Stimulated activated CD4-positive, alpha-beta T cell treated with anti-CD3 and anti-CD28 coated beads, Interleukin-12 subunit alpha, Interleukin-12 subunit beta, amount 100 ng/mL, for 4 hours (primary cell): ENCODE results near the gene ZNF69.
A peak's percentile ranks its signal among the peaks of the same experiment; 100 is the strongest.
"Not testable (repeated sequence)": the region's sequence is repeated elsewhere in the genome, so short reads cannot be mapped to it uniquely, and the experiment has no call there.

Experiments
- DNase-seq: peaks from one replicate; pipeline ENCODE4 v3.0.0-alpha.2; 2020

The ZNF69 gene

GRCh38 chr19:11902228-11902627 lies 14.6 kb downstream of the ZNF69 start:
- no peak for DNase-seq

GRCh38 chr19:11905928-11906327 lies 18.3 kb downstream of the ZNF69 start:
- no peak for DNase-seq

DNA sequence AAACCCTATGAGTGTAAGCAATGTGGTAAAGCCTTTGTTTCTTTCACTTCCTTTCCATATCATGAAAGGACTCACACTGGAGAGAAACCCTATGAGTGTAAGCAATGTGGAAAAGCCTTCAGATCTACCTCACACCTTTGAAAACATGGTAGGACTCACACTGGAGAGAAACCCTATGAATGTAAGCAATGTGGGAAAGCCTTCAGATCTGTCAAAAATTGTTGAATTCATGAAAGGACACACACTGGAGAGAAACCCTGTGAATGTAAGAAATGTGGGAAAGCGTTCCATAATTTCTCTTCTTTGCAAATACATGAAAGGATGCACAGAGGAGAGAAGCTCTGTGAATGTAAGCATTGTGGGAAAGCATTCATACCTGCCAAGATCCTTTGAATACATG lies 24.4 kb downstream of the ZNF69 start:
- DNase-seq, result not testable (repeated sequence)

DNA sequence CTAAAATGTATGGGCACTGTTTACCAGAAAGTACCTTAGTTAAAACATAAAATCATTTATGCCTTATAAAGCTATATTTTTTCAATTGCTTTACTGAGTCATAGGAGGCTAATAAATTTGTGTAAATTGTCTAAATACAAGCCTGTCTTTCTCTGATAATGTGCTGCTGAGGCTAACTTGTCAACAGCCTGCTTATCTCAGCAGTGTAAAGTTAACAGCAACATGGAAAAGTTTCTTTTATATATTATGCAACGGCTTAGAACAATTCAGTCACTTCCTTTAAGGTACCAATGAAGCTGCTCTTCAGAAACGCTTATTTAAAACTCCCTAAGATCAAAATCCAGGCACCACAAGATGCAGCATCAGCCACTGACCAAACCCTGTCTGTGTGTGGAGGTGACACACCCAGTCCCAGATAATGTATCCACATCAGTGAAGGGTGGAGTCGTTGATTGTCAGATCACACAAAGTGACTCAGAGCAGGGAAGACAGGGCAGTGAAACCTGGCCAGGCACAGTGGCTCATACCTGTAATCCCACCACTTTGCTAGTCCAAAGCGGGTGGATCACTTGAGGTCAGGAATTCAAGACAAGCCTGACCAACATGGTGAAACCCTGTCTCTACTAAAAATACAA lies 27.0 kb downstream of the ZNF69 start:
- DNase-seq, result not testable (repeated sequence)

DNA sequence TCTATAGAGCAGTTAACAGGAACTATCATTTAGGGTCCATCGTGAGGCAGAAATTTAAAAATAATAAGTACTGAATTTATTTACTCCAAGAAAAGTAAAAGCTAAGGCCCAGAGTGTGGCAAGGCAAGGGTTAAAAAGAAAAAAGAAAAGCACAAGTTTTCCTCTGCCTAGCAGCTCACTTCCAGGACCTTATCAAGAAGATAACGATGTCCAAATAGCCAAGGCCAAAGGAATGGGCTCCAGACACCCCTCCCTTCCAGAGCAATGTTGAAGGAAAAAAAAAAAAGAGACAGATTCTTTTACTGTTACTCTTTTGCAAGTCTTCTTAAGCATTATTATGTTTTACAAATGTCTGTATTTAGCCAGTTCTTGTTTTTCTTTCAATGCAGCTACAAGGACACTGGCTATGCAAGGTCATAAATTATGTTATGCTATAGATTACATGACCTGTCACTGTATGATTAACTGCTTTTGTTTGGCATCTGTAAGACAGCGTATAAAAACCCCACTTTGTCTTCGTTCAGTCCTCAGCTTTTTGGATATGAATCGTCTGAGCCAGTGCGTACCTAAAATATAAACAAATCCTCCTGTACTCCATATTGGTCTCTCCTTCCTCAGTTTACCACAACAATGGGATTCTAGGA lies 34.4 kb downstream of the ZNF69 start:
- no peak for DNase-seq

DNA sequence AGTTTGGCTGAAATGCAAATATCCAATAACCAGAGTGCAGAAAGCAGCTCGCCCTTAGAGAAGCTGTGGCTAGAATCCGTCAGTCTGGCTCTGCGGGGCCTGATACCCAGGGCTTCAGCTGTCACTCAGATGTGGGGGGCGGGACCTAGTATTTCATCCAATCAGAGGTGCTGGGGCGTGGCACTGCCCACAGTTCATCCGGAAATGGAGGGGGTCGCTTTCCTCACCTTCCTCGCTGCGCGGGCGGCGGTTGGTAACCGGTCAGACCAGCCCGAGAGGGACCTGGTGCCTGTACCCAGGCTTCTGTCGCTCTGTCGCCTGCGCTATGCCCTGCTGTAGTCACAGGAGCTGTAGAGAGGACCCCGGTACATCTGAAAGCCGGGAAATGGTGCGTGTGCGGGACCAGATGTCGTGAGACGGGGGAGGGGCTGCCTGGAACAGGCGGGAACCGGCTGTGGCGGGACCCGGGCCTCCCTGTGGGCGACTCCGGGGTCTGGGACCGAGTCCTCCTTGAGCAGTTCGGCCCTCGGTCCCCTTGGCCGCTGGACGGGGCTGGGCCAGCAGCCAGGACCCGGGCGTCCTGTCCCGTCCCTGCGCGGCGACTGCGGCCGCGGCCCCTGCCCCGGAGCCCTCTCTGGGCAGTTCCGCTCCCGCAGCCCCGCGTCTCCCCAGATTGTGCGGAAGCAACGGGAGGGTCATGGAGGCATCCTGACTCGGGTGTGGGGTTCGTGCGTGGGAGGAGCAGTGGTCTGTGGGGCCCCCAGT lies 37.5 kb downstream of the ZNF69 start, which contains the start of gene ZNF700:
Gene ZNF700, plus strand, starts transcription at position 222 of the 765 bp plus-strand sequence. Its CDS starts 104 bp downstream, at position 326.
- peak; percentile 88 for DNase-seq

DNA sequence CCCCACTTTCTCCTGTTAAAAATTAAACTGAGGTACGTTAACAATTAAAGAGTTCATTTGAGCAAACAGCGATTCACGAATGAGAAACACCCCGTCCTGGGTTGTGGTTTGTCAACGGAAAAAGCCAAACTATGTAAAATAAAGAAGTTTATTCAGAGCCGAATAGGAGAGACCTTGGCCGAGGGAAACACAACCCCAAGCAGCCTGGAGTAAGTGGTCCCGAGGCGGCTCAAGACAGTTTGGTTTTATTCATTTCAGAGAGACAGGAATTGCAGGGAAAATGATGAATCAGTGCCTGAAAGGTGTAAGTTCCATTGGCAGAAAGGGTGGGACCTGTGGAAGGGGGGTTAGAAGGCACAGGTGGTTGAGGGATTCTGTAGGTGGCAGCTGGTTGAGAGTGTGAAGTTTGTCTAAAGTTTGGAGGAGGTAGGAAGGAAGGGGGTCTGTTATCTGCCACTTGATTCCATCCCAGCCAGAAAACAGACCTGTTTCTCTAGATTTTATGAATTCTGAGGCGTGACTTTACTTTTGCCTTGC lies 38.1 kb downstream of the ZNF69 start:
- DNase-seq, result not testable (repeated sequence)

DNA sequence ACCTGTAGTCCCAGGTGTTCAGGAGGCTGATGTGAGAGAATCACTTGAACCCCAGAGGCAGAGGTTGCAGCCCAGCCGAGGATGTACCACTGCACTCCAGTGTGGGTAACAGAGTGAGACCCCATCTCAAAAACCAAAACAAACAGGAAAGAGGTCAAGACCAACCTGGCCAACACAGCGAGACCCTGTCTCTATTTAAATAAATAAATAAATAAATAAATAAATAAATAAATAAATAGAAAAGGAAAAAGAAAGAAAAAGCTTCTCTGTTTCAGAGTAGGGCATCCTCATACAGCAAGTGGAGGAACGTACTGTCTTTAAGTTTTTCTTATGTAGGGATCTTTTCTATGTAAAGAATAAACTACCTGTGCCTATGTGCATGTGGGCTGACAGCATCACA lies 39.6 kb downstream of the ZNF69 start:
- no peak for DNase-seq

- no peak for DNase-seq
These were observed 43.5 kb downstream of the ZNF69 start for GRCh38 chr19:11931051-11931450.

GRCh38 chr19:11931513-11931912 lies 43.9 kb downstream of the ZNF69 start:
- DNase-seq, result no peak

DNA sequence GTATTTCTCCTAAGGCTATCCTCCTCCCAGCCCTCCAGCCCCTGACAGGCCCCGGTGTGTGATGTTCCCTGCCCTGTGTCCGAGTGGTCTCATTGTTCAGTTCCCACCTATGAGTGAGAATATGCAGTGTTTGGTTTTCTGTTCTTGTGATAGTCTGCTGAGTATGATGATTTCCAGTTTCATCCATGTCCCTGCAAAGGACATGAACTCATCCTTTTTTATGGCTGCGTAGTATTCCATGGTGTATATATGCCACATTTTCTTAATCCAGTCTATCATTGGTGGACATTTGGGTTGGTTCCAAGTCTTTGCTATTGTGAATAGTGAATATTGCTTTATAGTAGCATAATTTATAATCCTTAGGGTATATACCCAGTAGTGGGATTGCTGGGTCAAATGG lies 48.2 kb downstream of the ZNF69 start:
- not testable (repeated sequence) for DNase-seq

- DNase-seq, result not testable (repeated sequence)
These were observed 50.8 kb downstream of the ZNF69 start for GRCh38 chr19:11938383-11938782.

DNA sequence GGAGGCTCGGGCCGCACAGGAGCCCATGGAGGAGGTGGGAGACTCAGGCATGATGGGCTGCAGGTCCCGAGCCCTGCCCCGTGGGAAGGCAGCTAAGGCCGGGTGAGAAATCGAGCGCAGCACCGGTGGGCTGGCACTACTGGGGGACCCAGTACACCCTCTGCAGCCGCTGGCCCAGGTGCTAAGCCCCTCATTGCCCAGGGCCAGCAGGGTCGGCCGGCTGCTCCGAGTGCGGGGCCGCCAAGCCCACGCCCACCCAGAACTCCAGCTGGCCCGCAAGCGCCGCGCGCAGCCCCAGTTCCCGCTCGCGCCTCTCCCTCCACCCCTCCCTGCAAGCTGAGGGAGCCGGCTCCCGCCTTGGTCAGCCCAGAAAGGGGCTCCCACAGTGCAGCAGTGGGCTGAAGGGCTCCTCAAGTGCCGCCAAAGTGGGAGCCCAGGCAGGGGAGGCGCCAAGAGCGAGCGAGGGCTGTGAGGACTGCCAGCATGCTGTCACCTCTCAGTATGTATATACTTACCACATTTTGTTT lies 53.8 kb downstream of the ZNF69 start:
- DNase-seq, result not testable (repeated sequence)

- no peak for DNase-seq
These were observed 54.6 kb downstream of the ZNF69 start for GRCh38 chr19:11942008-11942842.

DNA sequence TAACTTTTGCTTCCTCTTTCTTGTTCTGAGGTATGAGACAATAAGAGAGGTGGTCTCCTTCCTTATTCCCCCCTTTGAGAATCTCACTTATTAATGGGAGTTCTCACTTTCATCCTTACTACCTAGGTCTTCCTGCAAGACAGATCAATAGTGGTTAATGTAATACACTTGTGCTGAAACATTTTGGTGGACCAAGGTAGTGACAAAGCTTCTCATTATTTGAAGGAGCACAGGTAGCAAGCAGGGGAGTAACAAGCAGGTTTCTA lies 55.2 kb downstream of the ZNF69 start:
- DNase-seq, result no peak

- no peak for DNase-seq
These were observed 57.1 kb downstream of the ZNF69 start for GRCh38 chr19:11944656-11945055.

DNA sequence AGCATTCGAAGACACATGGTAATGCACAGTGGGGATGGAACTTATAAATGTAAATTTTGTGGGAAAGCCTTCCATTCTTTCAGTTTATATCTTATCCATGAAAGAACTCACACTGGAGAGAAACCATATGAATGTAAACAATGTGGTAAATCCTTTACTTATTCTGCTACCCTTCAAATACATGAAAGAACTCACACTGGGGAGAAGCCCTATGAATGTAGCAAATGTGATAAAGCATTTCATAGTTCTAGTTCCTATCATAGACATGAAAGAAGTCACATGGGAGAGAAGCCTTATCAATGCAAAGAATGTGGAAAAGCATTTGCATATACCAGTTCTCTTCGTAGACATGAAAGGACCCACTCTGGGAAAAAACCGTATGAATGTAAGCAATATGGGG lies 61.1 kb downstream of the ZNF69 start:
- no peak for DNase-seq

GRCh38 chr19:11949201-11949600 lies 61.6 kb downstream of the ZNF69 start:
- no peak for DNase-seq

GRCh38 chr19:11949614-11950080 lies 62.1 kb downstream of the ZNF69 start:
- not testable (repeated sequence) for DNase-seq

- DNase-seq, result no peak
These were observed 62.7 kb downstream of the ZNF69 start for GRCh38 chr19:11950312-11950711.
